ENCODE results near the gene ARMC6.

The ARMC6 gene

DNA sequence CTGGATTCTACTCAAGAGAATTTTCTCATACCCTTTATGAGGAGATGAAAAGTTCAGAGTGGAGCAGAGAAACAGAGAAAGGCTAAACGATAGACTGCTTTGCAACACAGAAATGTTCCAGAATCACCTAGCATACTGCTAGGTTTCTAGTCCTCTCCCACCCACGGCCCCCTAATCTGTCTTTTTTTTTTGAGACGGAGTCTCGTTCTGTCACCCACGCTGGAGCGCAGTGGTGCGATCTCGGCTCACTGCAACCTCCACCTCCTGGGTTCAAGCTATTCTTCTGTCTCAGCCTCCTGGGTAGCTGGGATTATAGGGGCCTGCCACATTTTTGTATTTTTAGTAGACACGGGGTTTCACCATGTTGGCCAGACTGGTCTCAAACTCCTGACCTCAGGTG, 4.9 kb upstream of the ARMC6 start:
- Histone ChIP-seq H3K4me1 (ENCODE audit: control insufficient read depth, insufficient read depth, low read length) (no peaks in the 10 kb centered on the region), H3K4me3 (ENCODE audit: low read depth, low read length) (no peak overlapping the region), H3K27ac (ENCODE audit: extremely low read depth, low read depth, low read length) (no peak overlapping the region), H3K9me3 (ENCODE audit: control insufficient read depth, insufficient read depth, low read depth, low read length) (no peaks in the 10 kb centered on the region), H3K36me3 (ENCODE audit: control insufficient read depth in 2 of 2, insufficient read depth in 1 of 2, low read length in 2 of 2) (peaks cover 71 to 77% of the 10 kb centered on the region in 2 experiments)
- ChIA-PET POLR2A (no interaction called here), CTCF (no interaction called here)
- TF ChIP-seq KLF16 (tag by site-specific recombination; IDR thresholded peaks at IDR 0.05) (no peak), ZNF140 (tag by site-specific recombination; IDR thresholded peaks at IDR 0.05) (no peak)

GRCh38 chr19:19031891-19032290, 1.5 kb upstream of the ARMC6 start:
- Histone ChIP-seq H3K36me3 (ENCODE audit: control insufficient read depth in 2 of 2, insufficient read depth in 1 of 2, low read length in 2 of 2) (peaks cover 39 to 57% of the 10 kb centered on the region in 2 experiments), H3K4me3 (ENCODE audit: low read depth, low read length) (no peak overlapping the region), H3K4me1 (ENCODE audit: control insufficient read depth, insufficient read depth, low read length) (no peaks in the 10 kb centered on the region), H3K9me3 (ENCODE audit: control insufficient read depth, insufficient read depth, low read depth, low read length) (no peaks in the 10 kb centered on the region), H3K27ac (ENCODE audit: extremely low read depth, low read depth, low read length) (no peak overlapping the region)
- TF ChIP-seq ZNF626 (tag by site-specific recombination; IDR thresholded peaks at IDR 0.05) (no peak), ZNF248 (tag by site-specific recombination; IDR thresholded peaks at IDR 0.05) (no peak), ZNF221 (tag by site-specific recombination; IDR thresholded peaks at IDR 0.05; ENCODE audit: borderline replicate concordance) (no peak), ZNF623 (tag by site-specific recombination; IDR thresholded peaks at IDR 0.05) (no peak), ZNF132 (tag by site-specific recombination; IDR thresholded peaks at IDR 0.05; ENCODE audit: borderline replicate concordance) (no peak), SCRT1 (tag by site-specific recombination; IDR thresholded peaks at IDR 0.05; ENCODE audit: borderline replicate concordance) (no peak), ZFP37 (tag by site-specific recombination; IDR thresholded peaks at IDR 0.05) (no peak), ZFP41 (tag by site-specific recombination; IDR thresholded peaks at IDR 0.05; ENCODE audit: borderline replicate concordance) (no peak), ZNF350 (tag by site-specific recombination; IDR thresholded peaks at IDR 0.05) (no peak), ZNF560 (tag by site-specific recombination; IDR thresholded peaks at IDR 0.05; ENCODE audit: borderline replicate concordance) (no peak), MEIS1 (CRISPR knock-in tag; IDR thresholded peaks at IDR 0.05; ENCODE audit: borderline replicate concordance) (no peak)
- TF ChIP-seq, protein P1, sequence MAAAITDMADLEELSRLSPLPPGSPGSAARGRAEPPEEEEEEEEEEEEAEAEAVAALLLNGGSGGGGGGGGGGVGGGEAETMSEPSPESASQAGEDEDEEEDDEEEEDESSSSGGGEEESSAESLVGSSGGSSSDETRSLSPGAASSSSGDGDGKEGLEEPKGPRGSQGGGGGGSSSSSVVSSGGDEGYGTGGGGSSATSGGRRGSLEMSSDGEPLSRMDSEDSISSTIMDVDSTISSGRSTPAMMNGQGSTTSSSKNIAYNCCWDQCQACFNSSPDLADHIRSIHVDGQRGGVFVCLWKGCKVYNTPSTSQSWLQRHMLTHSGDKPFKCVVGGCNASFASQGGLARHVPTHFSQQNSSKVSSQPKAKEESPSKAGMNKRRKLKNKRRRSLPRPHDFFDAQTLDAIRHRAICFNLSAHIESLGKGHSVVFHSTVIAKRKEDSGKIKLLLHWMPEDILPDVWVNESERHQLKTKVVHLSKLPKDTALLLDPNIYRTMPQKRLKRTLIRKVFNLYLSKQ (tag by site-specific recombination; IDR thresholded peaks at IDR 0.05; ENCODE audit: borderline replicate concordance): no peak
- ChIA-PET POLR2A (interaction anchor here (0.7 kb wide), 2 partner anchors 283 to 297 kb away, joined by 3 read pairs; no protein-coding TSS in a partner anchor), CTCF (interaction anchor here (0.6 to 0.7 kb wide), 2 partner anchors 22 to 63 kb away, joined by 3 read pairs; no protein-coding TSS in a partner anchor)

DNA sequence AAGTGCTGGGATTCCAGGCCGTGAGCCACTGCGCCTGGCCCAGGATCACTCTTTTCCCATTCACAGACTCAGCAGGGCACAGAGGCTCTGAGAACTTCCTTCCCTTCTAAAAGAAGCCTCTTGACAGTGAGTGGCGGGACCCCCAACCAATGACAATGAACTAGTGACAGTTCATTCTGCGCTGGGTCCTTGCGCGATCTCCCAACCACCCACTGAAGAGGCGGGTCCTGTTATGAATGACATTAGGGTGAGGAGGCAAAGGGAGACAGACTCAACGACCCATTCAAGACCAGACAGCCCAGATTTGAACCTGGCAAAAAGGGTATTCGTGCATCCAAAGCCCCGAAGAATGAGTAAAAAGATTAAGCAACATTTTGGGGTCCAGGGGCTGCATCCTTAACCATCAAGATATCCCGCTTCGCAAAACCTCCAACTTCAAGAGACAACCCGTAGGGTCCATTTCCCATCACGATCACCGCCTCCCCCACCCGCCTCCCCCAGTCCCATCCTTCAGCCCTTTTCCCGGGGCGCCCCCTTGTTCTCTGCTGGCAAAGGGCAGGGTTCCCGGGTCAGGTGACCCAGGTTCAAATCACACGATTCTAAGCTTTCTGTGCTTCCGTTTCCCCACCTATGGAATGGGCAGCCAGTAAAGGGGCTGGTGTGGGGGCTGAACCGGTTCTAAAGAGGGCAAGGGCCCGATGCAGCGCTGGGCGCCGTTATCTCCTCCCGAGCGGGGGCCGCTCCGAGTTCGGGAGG, 805 bp upstream of the ARMC6 start:
- CTCF ChIA-PET: interaction anchor here (0.6 to 0.7 kb wide), 2 partner anchors 22 to 157 kb away, joined by 3 read pairs; no protein-coding TSS in a partner anchor
- H3K36me3 ChIP-seq (ENCODE audit: control insufficient read depth in 2 of 2, insufficient read depth in 1 of 2, low read length in 2 of 2): peaks cover 32 to 56% of the 10 kb centered on the region in 2 experiments
- H3K27ac ChIP-seq (ENCODE audit: extremely low read depth, low read depth, low read length): peak overlapping the region; percentile 94
- H3K4me1 ChIP-seq (ENCODE audit: control insufficient read depth, insufficient read depth, low read length): no peaks in the 10 kb centered on the region
- no peaks in the 10 kb centered on the region for H3K9me3 ChIP-seq (ENCODE audit: control insufficient read depth, insufficient read depth, low read depth, low read length)
- H3K4me3 ChIP-seq (ENCODE audit: low read depth, low read length): peak overlapping the region; percentile 68
- POLR2A ChIA-PET: interaction anchor here (0.5 to 0.7 kb wide), 3 partner anchors 109 to 296 kb away, joined by 3 read pairs; no protein-coding TSS in a partner anchor
- TF ChIP-seq, protein P2, sequence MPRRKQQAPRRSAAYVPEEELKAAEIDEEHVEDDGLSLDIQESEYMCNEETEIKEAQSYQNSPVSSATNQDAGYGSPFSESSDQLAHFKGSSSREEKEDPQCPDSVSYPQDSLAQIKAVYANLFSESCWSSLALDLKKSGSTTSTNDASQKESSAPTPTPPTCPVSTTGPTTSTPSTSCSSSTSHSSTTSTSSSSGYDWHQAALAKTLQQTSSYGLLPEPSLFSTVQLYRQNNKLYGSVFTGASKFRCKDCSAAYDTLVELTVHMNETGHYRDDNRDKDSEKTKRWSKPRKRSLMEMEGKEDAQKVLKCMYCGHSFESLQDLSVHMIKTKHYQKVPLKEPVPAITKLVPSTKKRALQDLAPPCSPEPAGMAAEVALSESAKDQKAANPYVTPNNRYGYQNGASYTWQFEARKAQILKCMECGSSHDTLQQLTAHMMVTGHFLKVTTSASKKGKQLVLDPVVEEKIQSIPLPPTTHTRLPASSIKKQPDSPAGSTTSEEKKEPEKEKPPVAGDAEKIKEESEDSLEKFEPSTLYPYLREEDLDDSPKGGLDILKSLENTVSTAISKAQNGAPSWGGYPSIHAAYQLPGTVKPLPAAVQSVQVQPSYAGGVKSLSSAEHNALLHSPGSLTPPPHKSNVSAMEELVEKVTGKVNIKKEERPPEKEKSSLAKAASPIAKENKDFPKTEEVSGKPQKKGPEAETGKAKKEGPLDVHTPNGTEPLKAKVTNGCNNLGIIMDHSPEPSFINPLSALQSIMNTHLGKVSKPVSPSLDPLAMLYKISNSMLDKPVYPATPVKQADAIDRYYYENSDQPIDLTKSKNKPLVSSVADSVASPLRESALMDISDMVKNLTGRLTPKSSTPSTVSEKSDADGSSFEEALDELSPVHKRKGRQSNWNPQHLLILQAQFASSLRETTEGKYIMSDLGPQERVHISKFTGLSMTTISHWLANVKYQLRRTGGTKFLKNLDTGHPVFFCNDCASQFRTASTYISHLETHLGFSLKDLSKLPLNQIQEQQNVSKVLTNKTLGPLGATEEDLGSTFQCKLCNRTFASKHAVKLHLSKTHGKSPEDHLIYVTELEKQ (tag by site-specific recombination; IDR thresholded peaks at IDR 0.05; ENCODE audit: borderline replicate concordance): no peak
- TF ChIP-seq ZSCAN30 (tag by site-specific recombination; IDR thresholded peaks at IDR 0.05) (no peak), ZXDB (tag by site-specific recombination; IDR thresholded peaks at IDR 0.05) (no peak), BCL11A (tag by site-specific recombination; IDR thresholded peaks at IDR 0.05; ENCODE audit: low read depth) (no peak)
- TF ChIP-seq, protein P3, sequence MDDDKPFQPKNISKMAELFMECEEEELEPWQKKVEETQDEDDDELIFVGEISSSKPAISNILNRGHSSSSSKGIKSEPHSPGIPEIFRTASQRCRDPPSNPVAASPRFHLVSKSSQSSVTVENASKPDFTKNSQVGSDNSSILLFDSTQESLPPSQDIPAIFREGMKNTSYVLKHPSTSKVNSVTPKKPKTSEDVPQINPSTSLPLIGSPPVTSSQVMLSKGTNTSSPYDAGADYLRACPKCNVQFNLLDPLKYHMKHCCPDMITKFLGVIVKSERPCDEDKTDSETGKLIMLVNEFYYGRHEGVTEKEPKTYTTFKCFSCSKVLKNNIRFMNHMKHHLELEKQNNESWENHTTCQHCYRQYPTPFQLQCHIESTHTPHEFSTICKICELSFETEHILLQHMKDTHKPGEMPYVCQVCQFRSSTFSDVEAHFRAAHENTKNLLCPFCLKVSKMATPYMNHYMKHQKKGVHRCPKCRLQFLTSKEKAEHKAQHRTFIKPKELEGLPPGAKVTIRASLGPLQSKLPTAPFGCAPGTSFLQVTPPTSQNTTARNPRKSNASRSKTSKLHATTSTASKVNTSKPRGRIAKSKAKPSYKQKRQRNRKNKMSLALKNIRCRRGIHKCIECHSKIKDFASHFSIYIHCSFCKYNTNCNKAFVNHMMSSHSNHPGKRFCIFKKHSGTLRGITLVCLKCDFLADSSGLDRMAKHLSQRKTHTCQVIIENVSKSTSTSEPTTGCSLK (tag by site-specific recombination; IDR thresholded peaks at IDR 0.05): no peak
- TF ChIP-seq, protein P4, sequence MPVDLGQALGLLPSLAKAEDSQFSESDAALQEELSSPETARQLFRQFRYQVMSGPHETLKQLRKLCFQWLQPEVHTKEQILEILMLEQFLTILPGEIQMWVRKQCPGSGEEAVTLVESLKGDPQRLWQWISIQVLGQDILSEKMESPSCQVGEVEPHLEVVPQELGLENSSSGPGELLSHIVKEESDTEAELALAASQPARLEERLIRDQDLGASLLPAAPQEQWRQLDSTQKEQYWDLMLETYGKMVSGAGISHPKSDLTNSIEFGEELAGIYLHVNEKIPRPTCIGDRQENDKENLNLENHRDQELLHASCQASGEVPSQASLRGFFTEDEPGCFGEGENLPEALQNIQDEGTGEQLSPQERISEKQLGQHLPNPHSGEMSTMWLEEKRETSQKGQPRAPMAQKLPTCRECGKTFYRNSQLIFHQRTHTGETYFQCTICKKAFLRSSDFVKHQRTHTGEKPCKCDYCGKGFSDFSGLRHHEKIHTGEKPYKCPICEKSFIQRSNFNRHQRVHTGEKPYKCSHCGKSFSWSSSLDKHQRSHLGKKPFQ (tag by site-specific recombination; IDR thresholded peaks at IDR 0.05): no peak

Data from HEK293 (cell line).